ENCODE data around the gene CASZ1.
A peak's percentile ranks its signal among the peaks of the same experiment; 100 is the strongest.

The CASZ1 gene

GRCh38 chr1:10696977-10697376, 99.5 kb downstream of the CASZ1 start:
- FAIRE-seq (no peak), DNase-seq (ENCODE audit: insufficient read length, low spot score) (no peak)
- no peak for TF ChIP-seq TAF1 (IDR thresholded peaks at IDR 0.05; ENCODE audit: low read depth, low read length)

GRCh38 chr1:10694633-10695627, 101.5 kb downstream of the CASZ1 start:
- DNase-seq (ENCODE audit: insufficient read length, low spot score) (peak; percentile 95), FAIRE-seq (peak; percentile 82)
- TF ChIP-seq SPI1 (IDR thresholded peaks at IDR 0.05; ENCODE audit: low read depth, low read length) (no peak), TAF1 (IDR thresholded peaks at IDR 0.05; ENCODE audit: low read depth, low read length) (no peak), POU2F2 (IDR thresholded peaks at IDR 0.05; ENCODE audit: low read depth, low read length) (no peak), POLR2AphosphoS5 (IDR thresholded peaks at IDR 0.05; ENCODE audit: low read depth, low read length) (no peak), POLR2A (IDR thresholded peaks at IDR 0.05; ENCODE audit: low read depth, low read length) (no peak), PAX5 (IDR thresholded peaks at IDR 0.05; ENCODE audit: insufficient read depth, low read length, severe bottlenecking) (no peak)

- DNase-seq (ENCODE audit: insufficient read length, low spot score), result peak; percentile 85
- TF ChIP-seq POLR2A (IDR thresholded peaks at IDR 0.05; ENCODE audit: low read depth, low read length) (no peak), POLR2AphosphoS5 (IDR thresholded peaks at IDR 0.05; ENCODE audit: low read depth, low read length) (no peak), SPI1 (IDR thresholded peaks at IDR 0.05; ENCODE audit: low read depth, low read length) (no peak), POU2F2 (IDR thresholded peaks at IDR 0.05; ENCODE audit: low read depth, low read length) (no peak), TAF1 (IDR thresholded peaks at IDR 0.05; ENCODE audit: low read depth, low read length) (no peak)
Observed at GRCh38 chr1:10694274-10694632, 102.2 kb downstream of the CASZ1 start.

GRCh38 chr1:10693497-10694273, 102.8 kb downstream of the CASZ1 start:
- FAIRE-seq, result no peak
- no peak for TF ChIP-seq PAX5 (IDR thresholded peaks at IDR 0.05; ENCODE audit: insufficient read depth, low read length, severe bottlenecking)
- TF ChIP-seq POU2F2 (IDR thresholded peaks at IDR 0.05; ENCODE audit: low read depth, low read length), result no peak
- no peak for TF ChIP-seq POLR2A (IDR thresholded peaks at IDR 0.05; ENCODE audit: low read depth, low read length)
- no peak for TF ChIP-seq SPI1 (IDR thresholded peaks at IDR 0.05; ENCODE audit: low read depth, low read length)
- no peak for TF ChIP-seq POLR2AphosphoS5 (IDR thresholded peaks at IDR 0.05; ENCODE audit: low read depth, low read length)
- no peak for TF ChIP-seq TAF1 (IDR thresholded peaks at IDR 0.05; ENCODE audit: low read depth, low read length)
- DNase-seq (ENCODE audit: insufficient read length, low spot score), result peak; percentile 58

More at GRCh38 chr1:10694274-10694632, 102.2 kb downstream of the CASZ1 start:
- FAIRE-seq, result peak; percentile 47

GRCh38 chr1:10693152-10693496, 103.3 kb downstream of the CASZ1 start:
- DNase-seq (ENCODE audit: insufficient read length, low spot score), result no peak
- TF ChIP-seq TAF1 (IDR thresholded peaks at IDR 0.05; ENCODE audit: low read depth, low read length), result no peak
- no peak for TF ChIP-seq POLR2AphosphoS5 (IDR thresholded peaks at IDR 0.05; ENCODE audit: low read depth, low read length)
- TF ChIP-seq POU2F2 (IDR thresholded peaks at IDR 0.05; ENCODE audit: low read depth, low read length), result no peak
- no peak for TF ChIP-seq PAX5 (IDR thresholded peaks at IDR 0.05; ENCODE audit: insufficient read depth, low read length, severe bottlenecking)
- TF ChIP-seq SPI1 (IDR thresholded peaks at IDR 0.05; ENCODE audit: low read depth, low read length), result no peak
- no peak for TF ChIP-seq POLR2A (IDR thresholded peaks at IDR 0.05; ENCODE audit: low read depth, low read length)
- FAIRE-seq, result no peak

- DNase-seq (ENCODE audit: insufficient read length, low spot score), result peak; percentile 78
- peak; percentile 93 for FAIRE-seq
- TF ChIP-seq SPI1 (IDR thresholded peaks at IDR 0.05; ENCODE audit: low read depth, low read length), result no peak
- TF ChIP-seq TAF1 (IDR thresholded peaks at IDR 0.05; ENCODE audit: low read depth, low read length), result no peak
- no peak for TF ChIP-seq POLR2A (IDR thresholded peaks at IDR 0.05; ENCODE audit: low read depth, low read length)
- TF ChIP-seq POLR2AphosphoS5 (IDR thresholded peaks at IDR 0.05; ENCODE audit: low read depth, low read length), result no peak
Observed at GRCh38 chr1:10692401-10693021, 103.9 kb downstream of the CASZ1 start.

GRCh38 chr1:10691740-10692125, 104.7 kb downstream of the CASZ1 start:
- FAIRE-seq (no peak), DNase-seq (ENCODE audit: insufficient read length, low spot score) (no peak)
- no peak for TF ChIP-seq POLR2AphosphoS5 (IDR thresholded peaks at IDR 0.05; ENCODE audit: low read depth, low read length)
- TF ChIP-seq POU2F2 (IDR thresholded peaks at IDR 0.05; ENCODE audit: low read depth, low read length), result no peak
- no peak for TF ChIP-seq TAF1 (IDR thresholded peaks at IDR 0.05; ENCODE audit: low read depth, low read length)
- no peak for TF ChIP-seq SPI1 (IDR thresholded peaks at IDR 0.05; ENCODE audit: low read depth, low read length)
- TF ChIP-seq POLR2A (IDR thresholded peaks at IDR 0.05; ENCODE audit: low read depth, low read length), result no peak
- TF ChIP-seq PAX5 (IDR thresholded peaks at IDR 0.05; ENCODE audit: insufficient read depth, low read length, severe bottlenecking), result no peak

GRCh38 chr1:10691075-10691739, 105.2 kb downstream of the CASZ1 start:
- DNase-seq (ENCODE audit: insufficient read length, low spot score), result no peak
- no peak for TF ChIP-seq PAX5 (IDR thresholded peaks at IDR 0.05; ENCODE audit: insufficient read depth, low read length, severe bottlenecking)
- no peak for TF ChIP-seq POLR2A (IDR thresholded peaks at IDR 0.05; ENCODE audit: low read depth, low read length)
- no peak for TF ChIP-seq POLR2AphosphoS5 (IDR thresholded peaks at IDR 0.05; ENCODE audit: low read depth, low read length)
- no peak for TF ChIP-seq TAF1 (IDR thresholded peaks at IDR 0.05; ENCODE audit: low read depth, low read length)
- no peak for TF ChIP-seq POU2F2 (IDR thresholded peaks at IDR 0.05; ENCODE audit: low read depth, low read length)
- TF ChIP-seq SPI1 (IDR thresholded peaks at IDR 0.05; ENCODE audit: low read depth, low read length), result no peak
- FAIRE-seq, result no peak

GRCh38 chr1:10690484-10690883, 106.0 kb downstream of the CASZ1 start:
- FAIRE-seq, result no peak
- no peak for DNase-seq (ENCODE audit: insufficient read length, low spot score)
- TF ChIP-seq POLR2A (IDR thresholded peaks at IDR 0.05; ENCODE audit: low read depth, low read length) (no peak), PAX5 (IDR thresholded peaks at IDR 0.05; ENCODE audit: insufficient read depth, low read length, severe bottlenecking) (no peak), POU2F2 (IDR thresholded peaks at IDR 0.05; ENCODE audit: low read depth, low read length) (no peak), POLR2AphosphoS5 (IDR thresholded peaks at IDR 0.05; ENCODE audit: low read depth, low read length) (no peak), SPI1 (IDR thresholded peaks at IDR 0.05; ENCODE audit: low read depth, low read length) (no peak), TAF1 (IDR thresholded peaks at IDR 0.05; ENCODE audit: low read depth, low read length) (no peak)
